ENCODE measurements around the gene FALEC. TPM values are rescaled to one million over a fixed set of nuclear protein-coding genes. Genes with fewer than 3 reads are reported as not detected.

FALEC gene
- total RNA-seq, 1 donor from 2014 or later = 1.9 TPM

- TF ChIP-seq CTCF (IDR thresholded peaks at IDR 0.05; ENCODE audit: unreplicated experiment) = no peak
- H3K27me3 Mint-ChIP-seq (ENCODE audit: low read depth) = no peaks in the 10 kb centered on the region
- no peaks in the 10 kb centered on the region for H3K36me3 Mint-ChIP-seq
- no peaks in the 10 kb centered on the region for H3K9me3 Mint-ChIP-seq
- H3K27ac Mint-ChIP-seq = peak overlapping the region; percentile 61
- H3K4me3 Mint-ChIP-seq = no peak overlapping the region
- H3K4me1 Mint-ChIP-seq = peaks cover 24% of the 10 kb centered on the region
- DNase-seq (ENCODE audit: low spot score in 2 of 2, unreplicated experiment in 2 of 2) = no peak
Observed at GRCh38 chr1:150536836-150537731, 21.5 kb downstream of the FALEC start.

- peak overlapping the region; percentile 85 for H3K27ac Mint-ChIP-seq
- TF ChIP-seq CTCF (IDR thresholded peaks at IDR 0.05; ENCODE audit: unreplicated experiment) = no peak
- peaks cover 17% of the 10 kb centered on the region for H3K4me1 Mint-ChIP-seq
- H3K9me3 Mint-ChIP-seq = no peaks in the 10 kb centered on the region
- no peaks in the 10 kb centered on the region for H3K27me3 Mint-ChIP-seq (ENCODE audit: low read depth)
- no peaks in the 10 kb centered on the region for H3K36me3 Mint-ChIP-seq
- no peak for DNase-seq (ENCODE audit: low spot score in 2 of 2, unreplicated experiment in 2 of 2)
- H3K4me3 Mint-ChIP-seq = no peak overlapping the region
Observed at GRCh38 chr1:150537732-150538684, 22.5 kb downstream of the FALEC start.

DNA sequence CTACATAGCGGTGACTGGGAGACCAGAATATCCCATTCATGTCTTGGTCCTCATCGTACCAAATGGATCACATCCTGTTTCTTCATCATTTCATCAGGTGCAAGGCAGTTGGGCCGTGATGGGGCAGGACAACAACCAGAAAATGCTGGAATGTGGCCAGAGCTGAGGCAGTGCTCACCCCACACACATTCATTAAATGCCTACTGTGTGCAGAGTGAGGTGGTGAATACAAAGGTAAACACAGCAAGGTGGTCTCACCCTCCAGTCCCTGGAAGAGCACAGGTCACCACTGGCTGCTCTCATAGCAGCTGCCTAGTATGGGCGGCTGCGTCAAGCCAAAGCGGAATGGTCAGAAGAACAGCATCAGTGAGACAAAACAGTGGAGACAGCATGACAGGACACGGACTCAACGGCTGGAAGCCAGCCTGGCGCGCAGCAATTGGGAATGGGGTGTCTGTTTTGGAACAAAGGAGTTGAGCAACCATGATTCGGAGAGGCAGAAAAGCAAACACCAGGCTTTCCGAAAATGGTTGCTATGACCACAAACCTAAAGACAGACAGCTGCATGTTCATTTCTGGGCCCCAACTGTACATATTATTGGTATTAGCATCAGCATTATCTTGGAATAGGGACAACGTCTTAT, 28.1 kb downstream of the FALEC start:
- H3K27me3 Mint-ChIP-seq (ENCODE audit: low read depth) = no peaks in the 10 kb centered on the region
- H3K9me3 Mint-ChIP-seq = no peaks in the 10 kb centered on the region
- no peak for TF ChIP-seq CTCF (IDR thresholded peaks at IDR 0.05; ENCODE audit: unreplicated experiment)
- H3K4me3 Mint-ChIP-seq = no peak overlapping the region
- H3K4me1 Mint-ChIP-seq = peaks cover 16% of the 10 kb centered on the region
- H3K27ac Mint-ChIP-seq = no peak overlapping the region
- H3K36me3 Mint-ChIP-seq = no peaks in the 10 kb centered on the region
- DNase-seq (ENCODE audit: low spot score in 2 of 2, unreplicated experiment in 2 of 2) = no peak

DNA sequence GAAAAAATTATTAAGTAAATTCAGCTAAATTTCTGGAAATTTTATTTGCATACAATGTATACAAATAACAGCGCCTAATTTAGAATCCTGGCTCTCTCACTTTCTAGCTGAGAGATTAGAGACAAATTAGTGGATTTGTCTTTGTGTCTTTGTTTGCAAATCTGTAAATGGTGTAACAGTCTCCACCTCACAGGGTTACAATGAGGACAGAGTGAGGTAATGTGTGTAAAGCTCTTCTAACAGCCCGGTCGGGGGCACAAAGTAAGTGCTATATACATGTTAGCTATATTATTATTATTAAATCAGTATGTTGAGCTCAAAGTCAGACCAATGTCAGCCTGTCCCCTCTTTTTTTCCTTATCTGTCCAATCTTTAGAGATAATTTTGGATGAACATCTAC, 28.7 kb downstream of the FALEC start:
- no peaks in the 10 kb centered on the region for H3K9me3 Mint-ChIP-seq
- DNase-seq (ENCODE audit: low spot score in 2 of 2, unreplicated experiment in 2 of 2) = no peak
- H3K4me1 Mint-ChIP-seq = peaks cover 13% of the 10 kb centered on the region
- no peaks in the 10 kb centered on the region for H3K36me3 Mint-ChIP-seq
- no peak overlapping the region for H3K27ac Mint-ChIP-seq
- no peak overlapping the region for H3K4me3 Mint-ChIP-seq
- no peak for TF ChIP-seq CTCF (IDR thresholded peaks at IDR 0.05; ENCODE audit: unreplicated experiment)
- H3K27me3 Mint-ChIP-seq (ENCODE audit: low read depth) = no peaks in the 10 kb centered on the region

- no peak for DNase-seq (ENCODE audit: low spot score in 2 of 2, unreplicated experiment in 2 of 2)
- no peaks in the 10 kb centered on the region for H3K9me3 Mint-ChIP-seq
Observed at GRCh38 chr1:150545486-150546032, 30.0 kb downstream of the FALEC start.

More at GRCh38 chr1:150545486-150546032, 30.0 kb downstream of the FALEC start:
- Mint-ChIP-seq H3K27me3 (ENCODE audit: low read depth) (peaks cover 3% of the 10 kb centered on the region), H3K36me3 (no peaks in the 10 kb centered on the region), H3K4me3 (no peak overlapping the region), H3K4me1 (peaks cover 24% of the 10 kb centered on the region), H3K27ac (no peak overlapping the region)
- no peak for TF ChIP-seq CTCF (IDR thresholded peaks at IDR 0.05; ENCODE audit: unreplicated experiment)
